ELF-1 (cell line): Measurements from ENCODE around the gene PLPPR4.
"Not testable (repeated sequence)": the region's sequence is repeated elsewhere in the genome, so short reads cannot be mapped to it uniquely, and the experiment has no call there.

ENCODE experiments used
- DNase-seq: peaks from one replicate; pipeline ENCODE4 v3.0.0-alpha.2; 2016; ENCODE audit warnings: low read depth, low spot score

Gene PLPPR4

DNA sequence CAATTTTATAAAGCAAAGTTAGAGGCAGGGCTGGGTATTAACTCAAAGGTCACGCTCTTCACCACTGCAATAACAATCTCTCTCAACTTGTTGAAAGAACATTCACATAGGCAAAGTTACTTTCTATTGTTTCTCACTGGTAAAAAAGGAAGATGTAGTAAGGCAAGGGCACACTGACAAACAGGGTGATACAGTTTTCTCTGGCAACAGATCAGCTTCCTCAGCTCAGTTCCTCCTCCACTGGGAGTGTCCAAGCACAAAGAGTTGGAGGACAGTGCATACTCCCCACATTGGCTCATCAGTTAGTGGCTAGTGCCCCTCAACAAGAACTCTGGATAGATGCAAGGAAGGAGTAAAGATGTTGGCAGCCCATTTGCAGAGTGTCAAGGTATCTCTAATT, 3.7 kb downstream of the PLPPR4 start:
- no peak for DNase-seq

DNA sequence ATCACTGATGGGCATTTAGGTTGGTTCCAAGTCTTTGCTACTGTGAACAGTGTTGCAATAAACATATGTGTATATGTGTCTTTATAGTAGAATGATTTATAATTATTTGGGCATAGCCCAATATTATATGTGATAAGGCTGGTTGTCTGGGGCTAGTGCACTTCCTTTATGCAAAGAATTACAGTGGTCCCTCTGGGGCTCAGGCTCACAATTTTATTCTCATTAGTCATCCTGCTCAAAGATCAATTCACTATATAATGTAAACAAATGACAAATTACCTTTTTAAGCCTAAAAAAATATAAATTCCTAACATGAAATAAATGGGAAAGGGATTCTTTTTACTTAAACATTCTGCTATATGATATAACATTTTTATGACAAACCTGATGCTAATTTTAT, 5.0 kb downstream of the PLPPR4 start:
- no peak for DNase-seq

DNA sequence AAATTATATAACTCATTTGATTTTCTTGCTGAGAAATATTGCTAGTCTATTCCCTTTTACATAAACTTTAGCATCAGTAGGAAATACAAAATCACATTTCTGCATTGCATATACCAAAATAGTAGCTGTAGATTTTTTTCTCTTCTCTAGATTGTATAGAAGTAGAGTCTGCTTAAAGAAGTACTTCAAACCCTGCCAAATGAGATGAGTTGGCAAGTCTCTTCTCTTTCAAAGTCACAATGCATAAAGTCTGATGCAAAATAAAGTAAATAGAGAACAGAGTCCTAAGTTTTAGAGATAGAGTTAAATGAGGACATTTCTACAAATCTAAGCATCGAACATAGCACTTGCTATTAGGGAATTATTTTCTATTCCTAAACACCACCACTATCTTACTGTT, 6.4 kb downstream of the PLPPR4 start:
- no peak for DNase-seq

DNA sequence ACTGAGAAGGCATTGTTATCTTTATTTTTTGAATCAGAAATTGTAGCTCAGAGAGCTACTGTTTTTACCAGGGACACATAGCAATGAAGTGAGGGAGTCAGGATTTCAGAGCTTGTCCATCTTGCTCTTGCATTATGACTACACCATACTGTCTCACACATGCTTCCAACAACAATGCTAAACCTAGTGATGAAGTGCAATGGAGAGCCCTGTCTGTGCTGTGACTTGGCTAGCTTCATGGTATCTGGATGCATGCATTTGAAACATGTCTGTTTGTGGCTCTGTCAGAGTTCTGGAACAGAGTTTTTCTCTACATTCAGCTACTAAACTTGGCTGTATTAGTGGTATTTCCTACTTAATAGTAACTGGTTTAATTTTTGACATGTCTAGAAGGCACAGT, 7.0 kb downstream of the PLPPR4 start:
- no peak for DNase-seq

DNA sequence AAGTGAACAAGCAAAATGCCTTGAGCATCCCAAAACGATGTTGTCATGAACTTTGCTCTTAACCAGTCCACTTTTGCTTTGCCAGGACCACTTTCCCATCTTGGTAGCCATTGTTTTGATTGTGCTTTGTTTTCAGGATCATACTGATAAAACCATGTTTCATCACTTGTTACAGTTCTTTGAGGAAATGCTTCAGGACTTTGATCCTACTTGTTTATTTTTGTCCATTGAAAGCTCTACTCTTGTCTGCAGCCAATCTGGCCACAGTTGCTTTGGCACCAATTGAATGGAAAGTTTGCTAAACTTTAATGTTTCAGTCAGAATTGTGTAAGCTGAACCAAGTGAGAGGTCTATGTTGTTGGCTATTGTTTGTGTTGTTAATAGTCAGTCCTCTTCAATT, 12.8 kb downstream of the PLPPR4 start:
- no peak for DNase-seq

DNA sequence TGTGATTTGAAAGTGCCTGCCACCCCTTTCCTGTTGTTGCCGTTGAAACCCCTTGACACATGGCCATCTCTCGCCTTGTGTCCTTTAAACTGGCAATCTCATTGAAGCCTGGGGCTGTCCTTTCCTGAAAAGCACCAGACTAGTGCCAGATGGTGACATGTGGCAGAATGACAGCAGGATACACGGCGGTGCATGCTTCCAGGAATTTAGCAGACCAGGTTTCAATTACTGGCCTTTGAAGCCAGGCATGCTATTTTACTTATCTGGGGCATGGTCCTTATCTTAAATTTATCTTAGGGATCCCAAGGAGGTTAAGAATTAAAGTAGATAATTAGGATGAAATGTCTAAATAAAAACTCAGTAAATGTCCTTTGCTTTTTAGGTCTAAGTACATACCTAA, 15.2 kb downstream of the PLPPR4 start:
- peak; percentile 28 for DNase-seq

DNA sequence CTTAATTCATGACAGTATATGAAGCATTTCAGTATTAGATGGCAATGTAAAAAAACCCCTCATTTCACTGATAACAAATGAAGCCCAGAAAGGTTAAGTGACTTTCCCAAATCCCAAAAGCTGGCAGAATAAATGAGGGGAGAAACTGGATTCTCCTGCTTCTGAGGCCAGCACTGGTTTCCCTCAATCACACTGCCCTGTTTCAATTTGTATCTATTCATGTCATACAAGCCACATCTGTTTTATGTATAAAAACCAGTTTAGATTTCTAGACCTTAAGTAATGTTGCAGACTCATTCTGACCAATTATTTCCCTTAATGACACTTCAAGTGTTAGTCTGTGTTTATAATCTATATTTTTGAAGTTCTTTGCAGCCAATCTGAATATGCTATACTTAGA, 16.8 kb downstream of the PLPPR4 start:
- no peak for DNase-seq

DNA sequence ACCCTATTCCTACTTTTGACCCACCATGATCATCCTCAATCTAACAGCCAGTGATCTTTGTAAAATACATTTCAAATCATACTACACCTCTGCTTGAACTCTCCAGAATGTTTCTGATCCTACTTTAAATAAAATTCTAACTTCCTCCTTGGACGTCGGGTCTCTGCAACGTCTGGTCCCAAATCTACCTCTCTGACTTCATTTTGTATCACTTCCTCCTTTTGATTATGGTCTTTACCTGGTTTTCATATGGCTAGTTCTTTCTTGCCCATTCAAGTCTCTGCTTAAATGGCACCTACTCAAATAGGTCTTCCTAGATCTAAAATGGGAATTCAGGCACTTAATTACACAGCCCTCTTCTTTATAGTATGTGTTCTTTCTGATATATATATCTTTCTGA, 18.2 kb downstream of the PLPPR4 start:
- no peak for DNase-seq

DNA sequence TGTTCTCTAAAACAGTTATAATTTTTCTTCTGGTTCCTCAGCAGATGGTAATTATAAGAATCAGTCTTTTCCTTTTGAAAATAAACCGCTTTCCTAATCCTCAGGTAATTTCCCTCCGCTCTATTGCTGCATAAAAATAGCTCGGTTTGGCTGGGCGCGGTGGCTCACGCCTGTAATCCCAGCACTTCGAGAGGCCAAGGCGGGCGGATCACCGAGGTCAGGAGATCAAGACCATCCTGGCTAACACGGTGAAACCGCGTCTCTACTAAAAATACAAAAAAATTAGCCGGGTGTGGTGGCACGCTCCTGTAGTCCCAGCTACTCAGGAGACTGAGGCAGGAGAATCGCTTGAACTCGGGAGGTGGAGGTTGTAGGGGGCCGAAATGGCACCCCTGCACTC, 19.2 kb downstream of the PLPPR4 start:
- DNase-seq, result not testable (repeated sequence)

DNA sequence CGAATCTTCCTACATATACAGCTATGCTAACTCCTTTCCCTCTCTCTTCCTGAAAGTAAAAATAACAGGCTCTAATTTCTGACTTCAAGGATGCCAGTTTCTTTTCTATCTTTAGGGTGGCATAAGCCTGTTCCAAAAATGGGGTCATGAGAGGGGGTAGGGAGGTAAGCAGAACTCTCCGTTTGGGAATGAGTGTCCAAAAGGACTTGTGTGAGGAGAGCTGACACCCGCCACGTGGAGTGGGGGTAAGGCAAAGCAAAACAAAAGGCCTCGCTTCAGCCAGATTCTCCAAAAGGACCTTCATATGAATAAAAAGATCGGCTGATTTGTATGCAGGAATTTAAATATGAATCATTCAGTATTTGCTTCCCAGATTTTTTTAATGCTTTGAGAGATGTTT, 28.6 kb downstream of the PLPPR4 start:
- DNase-seq, result no peak

DNA sequence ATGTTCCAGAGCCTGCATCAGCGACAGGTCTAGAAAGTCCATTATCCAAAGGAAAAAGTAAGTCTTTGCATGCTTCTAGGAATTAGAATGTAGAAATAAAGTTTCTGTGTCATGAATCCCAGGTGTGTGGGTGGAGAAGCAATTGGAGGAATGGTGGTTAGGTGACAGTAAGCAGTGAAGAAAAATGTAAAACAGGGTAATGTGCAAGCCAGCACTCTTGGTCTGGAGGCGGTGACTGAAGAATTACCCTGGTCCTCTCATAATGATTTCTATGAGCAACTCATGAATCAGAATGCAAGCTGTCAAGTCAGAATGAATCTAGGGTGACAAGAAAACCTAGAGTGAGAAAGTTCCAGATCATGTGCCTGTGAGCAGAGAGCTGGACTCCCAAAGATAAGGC, 33.6 kb downstream of the PLPPR4 start:
- no peak for DNase-seq

DNA sequence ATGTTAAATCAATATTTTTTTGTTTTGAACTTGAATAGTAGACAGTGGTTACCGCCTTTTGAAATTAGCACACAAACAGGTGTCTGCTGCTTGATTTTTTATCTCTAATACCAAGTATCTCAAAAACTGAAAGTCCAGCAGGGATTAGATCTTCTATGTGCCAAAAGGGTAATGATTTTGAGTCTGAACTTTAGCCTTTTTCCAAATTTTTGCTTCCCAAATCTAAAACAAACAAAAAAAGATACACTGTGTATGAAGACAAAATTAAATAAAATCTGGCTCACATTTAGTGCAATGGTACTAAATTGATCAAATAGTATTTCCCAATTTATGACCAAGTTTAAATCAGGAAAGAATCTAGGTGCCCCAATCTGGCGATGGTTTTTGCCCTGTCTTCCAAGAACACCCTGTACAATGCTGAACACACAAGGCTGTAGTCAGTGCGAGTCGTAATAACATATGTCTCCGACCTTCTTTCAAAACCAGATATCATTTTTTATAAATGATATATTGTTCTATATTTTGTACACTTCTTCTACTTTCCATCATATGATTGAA, 40.5 kb downstream of the PLPPR4 start:
- DNase-seq, result no peak

DNA sequence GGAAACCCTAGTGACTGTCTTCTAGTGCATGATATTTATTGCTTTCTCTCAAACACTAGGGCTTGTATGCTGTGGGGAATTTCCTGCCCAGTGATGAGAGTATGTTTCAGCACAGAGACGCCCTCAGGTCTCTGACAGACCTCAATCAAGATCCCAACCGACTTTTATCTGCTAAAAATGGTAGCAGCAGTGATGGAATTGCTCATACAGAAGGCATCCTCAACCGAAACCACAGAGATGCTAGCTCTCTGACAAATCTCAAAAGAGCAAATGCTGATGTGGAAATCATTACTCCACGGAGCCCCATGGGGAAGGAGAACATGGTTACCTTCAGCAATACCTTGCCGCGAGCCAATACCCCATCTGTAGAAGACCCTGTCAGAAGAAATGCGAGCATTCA, 41.3 kb downstream of the PLPPR4 start:
- no peak for DNase-seq

DNA sequence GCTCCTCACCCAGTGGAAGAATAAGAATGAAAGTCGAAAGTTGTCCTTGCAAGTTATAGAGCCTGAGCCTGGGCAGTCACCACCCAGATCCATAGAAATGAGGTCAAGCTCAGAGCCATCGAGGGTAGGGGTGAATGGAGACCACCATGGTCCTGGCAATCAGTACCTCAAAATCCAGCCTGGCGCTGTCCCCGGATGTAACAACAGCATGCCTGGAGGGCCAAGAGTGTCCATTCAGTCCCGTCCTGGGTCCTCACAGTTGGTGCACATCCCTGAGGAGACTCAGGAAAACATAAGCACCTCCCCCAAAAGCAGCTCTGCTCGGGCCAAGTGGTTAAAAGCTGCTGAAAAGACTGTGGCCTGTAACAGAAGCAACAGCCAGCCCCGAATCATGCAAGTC, 41.8 kb downstream of the PLPPR4 start:
- DNase-seq, result no peak

DNA sequence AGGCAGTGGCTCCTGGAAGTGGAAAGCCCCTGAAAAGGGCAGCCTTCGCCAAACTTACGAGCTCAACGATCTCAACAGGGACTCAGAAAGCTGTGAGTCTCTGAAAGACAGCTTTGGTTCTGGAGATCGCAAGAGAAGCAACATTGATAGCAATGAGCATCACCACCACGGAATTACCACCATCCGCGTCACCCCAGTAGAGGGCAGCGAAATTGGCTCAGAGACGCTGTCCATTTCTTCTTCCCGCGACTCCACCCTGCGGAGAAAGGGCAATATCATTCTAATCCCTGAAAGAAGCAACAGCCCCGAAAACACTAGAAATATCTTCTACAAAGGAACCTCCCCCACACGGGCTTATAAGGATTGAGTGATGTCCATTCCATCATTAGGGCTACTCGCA, 42.4 kb downstream of the PLPPR4 start:
- peak; percentile 6 for DNase-seq

DNA sequence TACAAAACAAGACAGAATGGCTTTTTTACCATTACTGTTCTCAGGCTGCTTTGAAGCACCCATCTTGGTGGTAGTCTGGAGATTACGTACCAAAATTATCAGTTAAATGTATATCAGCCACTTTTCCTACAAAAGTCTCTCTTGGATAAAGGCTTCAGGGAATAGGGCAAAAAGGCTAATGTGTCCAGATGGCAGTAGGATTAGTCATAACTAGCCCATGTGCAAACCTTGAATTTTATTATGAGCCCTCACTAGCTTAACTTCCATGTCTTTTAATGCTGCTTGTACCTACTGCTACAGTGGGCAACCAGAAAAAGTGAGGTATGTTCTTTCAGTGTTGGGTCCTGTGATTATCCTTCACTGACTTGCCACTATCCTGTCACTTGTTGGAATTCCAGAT, 51.0 kb downstream of the PLPPR4 start:
- DNase-seq, result no peak

DNA sequence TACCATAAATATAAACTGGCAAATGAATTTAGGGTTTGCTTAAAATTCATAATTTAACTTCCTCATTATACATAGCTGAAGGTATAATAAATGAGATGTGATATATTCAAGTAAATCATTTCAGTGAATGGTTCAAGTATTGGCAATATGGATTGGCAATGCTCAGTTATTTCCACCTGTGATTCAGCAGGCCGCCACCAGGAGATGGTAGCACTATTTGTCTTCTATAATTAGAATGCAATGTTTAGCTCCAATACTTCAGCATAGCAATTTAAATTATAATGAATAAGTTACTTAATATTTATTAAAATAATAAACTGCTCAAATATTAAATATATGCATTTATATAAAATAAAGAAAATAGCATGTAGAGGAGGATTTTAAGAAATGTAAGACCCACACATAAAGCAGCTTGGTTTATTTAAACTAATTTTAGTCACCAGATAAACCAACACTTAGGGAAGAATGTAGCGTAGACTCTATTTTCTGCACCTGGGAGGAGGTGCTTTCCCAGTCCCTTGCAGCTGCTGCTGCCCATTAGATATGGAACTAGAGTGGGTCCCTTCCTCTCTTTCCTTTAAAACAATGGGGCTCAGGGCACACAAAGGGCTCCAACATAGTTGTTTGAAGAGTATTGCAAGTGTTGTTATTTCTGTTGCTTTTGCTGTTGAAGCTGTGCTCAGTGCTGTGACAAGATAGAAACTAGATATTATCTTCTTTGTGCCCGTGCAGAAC, 62.1 kb downstream of the PLPPR4 start:
- no peak for DNase-seq

DNA sequence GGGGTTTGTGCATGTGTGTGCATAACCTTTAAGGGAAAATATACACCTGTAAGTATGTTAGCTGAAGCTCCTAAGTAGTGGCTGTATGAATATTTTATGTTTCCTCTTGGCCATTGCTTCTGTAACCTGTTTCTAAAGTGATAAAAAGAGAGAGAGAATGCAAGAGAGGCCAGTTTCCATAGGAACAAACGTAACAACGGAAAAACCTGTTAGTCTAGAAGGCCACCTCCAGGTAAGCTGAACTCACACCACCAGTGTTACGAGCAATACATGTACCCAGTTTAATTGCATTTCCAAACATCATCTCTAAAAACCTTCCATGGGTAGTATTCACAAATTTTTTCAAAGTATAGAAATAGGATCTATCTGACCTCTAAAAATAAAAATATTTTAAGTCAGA, 63.1 kb downstream of the PLPPR4 start:
- DNase-seq, result peak; percentile 10

DNA sequence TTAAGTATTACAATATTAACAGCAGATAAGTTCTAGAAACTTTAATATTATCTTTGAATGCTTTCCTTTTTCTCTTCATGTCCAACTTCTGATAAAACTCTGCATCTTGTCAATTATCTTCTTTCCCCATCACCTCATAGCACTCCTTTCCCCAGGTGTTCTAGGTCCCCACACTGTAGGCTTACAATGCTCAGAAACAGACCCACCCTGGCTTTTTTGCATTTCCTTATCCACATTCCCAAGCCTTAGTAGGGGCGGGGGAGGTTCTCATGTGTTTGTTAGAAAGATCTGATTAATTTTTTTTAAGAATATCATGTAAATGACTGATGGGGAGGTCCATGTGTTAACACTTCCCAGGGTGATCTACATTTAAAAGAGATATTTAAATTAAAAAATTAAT, 63.9 kb downstream of the PLPPR4 start:
- no peak for DNase-seq

DNA sequence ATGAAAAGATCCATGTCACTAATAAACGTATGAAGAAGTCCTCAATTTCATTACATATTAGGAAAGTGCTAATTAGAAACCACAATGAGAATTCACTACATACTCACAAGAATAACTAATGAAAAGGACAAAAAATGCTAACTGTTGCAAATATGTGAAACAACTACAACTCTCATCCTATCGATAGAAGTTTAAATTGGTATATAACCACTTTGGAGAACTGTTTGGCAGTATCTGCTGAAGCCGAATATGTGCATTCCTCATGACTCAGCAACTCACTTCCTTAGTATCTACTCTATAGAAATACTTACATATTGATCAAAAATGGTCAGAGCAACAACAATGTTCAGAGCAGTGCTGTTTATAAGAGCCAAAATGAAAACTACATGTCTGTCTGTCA, 66.8 kb downstream of the PLPPR4 start:
- DNase-seq, result no peak

DNA sequence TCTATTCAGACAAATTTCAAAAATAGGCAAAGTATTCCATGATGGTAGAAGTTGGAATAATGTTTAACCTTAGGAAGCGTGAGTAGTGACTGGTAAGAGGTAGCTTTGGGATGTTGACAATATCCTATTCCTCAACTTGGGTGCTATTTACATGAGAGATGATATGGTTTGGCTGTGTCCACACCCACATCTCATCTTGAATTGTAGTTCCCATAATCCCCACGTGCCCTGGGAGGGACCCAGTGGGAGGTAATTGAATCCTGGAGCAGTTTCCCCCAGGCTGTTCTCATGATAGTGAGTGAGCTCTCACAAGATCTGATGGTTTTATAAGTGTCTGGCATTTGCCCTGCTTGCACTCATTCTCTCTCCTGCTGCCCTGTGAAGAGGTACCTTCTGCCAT, 67.3 kb downstream of the PLPPR4 start:
- no peak for DNase-seq

DNA sequence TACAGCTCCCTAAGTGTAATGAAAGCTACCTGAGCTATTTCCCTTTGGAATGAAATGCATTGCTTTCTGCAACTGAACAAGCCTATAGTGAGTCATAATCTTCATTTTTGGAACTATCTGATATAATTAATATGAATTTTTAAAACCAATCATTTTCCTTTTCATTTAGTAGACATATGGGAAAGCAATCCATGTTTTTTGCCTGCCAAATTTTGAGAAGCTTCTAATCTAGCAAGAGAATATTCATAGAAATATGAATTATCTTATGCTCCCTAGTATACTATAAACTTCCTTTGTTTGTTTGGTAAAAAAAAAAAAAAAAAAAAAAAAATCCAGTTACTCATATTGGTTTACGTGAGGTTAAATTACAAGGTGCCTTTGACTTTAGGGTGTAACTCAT, 68.3 kb downstream of the PLPPR4 start:
- DNase-seq, result no peak

DNA sequence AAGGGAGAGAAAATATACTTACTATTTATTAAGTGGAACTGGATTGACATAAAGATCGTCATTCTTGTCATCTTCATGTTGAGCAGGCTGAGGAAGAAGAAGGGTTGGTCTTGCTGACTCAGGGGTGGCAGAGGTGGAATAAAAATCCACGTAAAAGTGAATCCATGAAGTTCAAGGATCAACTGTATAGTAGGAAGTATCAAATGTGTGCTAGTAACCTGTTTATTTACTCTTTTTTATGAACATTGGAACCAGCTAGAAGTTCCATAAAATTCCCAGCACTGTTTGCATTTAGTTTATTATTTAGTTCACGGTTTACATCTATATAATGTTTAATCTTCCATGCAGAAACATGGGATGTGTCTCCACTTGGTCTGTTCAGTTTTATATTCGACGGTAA, 70.7 kb downstream of the PLPPR4 start:
- no peak for DNase-seq
